GM20000 (cell line): ENCODE measurements around the gene FKBP15.

Experiments
- DNase-seq: peaks from one replicate; pipeline ENCODE4 v3.0.0; 2012; ENCODE audit warnings: low spot score
- CTCF ChIP-seq: IDR thresholded peaks from 2 replicates; pipeline ENCODE4 v1.5.1; 2012; ENCODE audit warnings: mild to moderate bottlenecking, control low read depth; ENCODE audit errors: extremely low read depth, missing control alignments

The FKBP15 gene

GRCh38 chr9:113205432-113205831 lies 15.6 kb downstream of the FKBP15 start:
- DNase-seq = no peak
- TF ChIP-seq CTCF = no peak

- no peak for DNase-seq
- no peak for TF ChIP-seq CTCF
Measured at GRCh38 chr9:113199683-113200329, 21.3 kb downstream of the FKBP15 start.

- no peak for DNase-seq
- TF ChIP-seq CTCF = no peak
Measured at GRCh38 chr9:113192455-113192854, 28.6 kb downstream of the FKBP15 start.

GRCh38 chr9:113187929-113188595 lies 33.0 kb downstream of the FKBP15 start:
- DNase-seq = no peak
- TF ChIP-seq CTCF = no peak

- DNase-seq = no peak
- no peak for TF ChIP-seq CTCF
Measured at GRCh38 chr9:113186137-113186755, 34.8 kb downstream of the FKBP15 start.

- no peak for DNase-seq
- TF ChIP-seq CTCF = no peak
Measured at GRCh38 chr9:113185271-113185670, 35.8 kb downstream of the FKBP15 start.

GRCh38 chr9:113184539-113184938 lies 36.5 kb downstream of the FKBP15 start:
- TF ChIP-seq CTCF = no peak
- DNase-seq = no peak
